ENCODE data around the gene KRTAP9-8. TPM values are rescaled to one million over a fixed set of nuclear protein-coding genes. Genes with fewer than 3 reads are reported as not detected.
"Not testable (repeated sequence)": the region's sequence is repeated elsewhere in the genome, so short reads cannot be mapped to it uniquely, and the experiment has no call there.

KRTAP9-8 gene
- total RNA-seq, 4 donors from 2014 or later = not detected

DNA sequence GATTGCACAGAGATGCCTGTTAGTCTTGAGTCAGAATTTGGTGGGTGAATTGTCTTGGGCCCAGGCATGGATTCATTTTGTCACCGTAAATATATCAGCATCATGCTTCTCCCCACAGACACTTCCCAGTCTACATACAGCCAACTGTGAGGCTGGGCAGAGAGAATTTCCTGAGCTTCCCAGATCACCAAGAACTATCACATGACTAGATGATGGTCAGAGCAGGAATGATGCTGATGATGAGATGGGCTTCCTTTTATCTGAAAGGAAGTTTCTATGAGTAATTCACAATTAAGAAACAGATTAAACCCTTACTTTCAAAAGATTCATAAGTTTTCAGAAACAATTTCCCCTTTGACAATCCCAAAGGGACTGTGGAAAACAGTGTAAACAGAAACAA, 17.1 kb downstream of the KRTAP9-8 start:
- no peak overlapping the region for H3K27ac ChIP-seq
- H3K4me1 ChIP-seq = no peaks in the 10 kb centered on the region
- no peaks in the 10 kb centered on the region for H3K27me3 ChIP-seq
- TF ChIP-seq, protein P1, sequence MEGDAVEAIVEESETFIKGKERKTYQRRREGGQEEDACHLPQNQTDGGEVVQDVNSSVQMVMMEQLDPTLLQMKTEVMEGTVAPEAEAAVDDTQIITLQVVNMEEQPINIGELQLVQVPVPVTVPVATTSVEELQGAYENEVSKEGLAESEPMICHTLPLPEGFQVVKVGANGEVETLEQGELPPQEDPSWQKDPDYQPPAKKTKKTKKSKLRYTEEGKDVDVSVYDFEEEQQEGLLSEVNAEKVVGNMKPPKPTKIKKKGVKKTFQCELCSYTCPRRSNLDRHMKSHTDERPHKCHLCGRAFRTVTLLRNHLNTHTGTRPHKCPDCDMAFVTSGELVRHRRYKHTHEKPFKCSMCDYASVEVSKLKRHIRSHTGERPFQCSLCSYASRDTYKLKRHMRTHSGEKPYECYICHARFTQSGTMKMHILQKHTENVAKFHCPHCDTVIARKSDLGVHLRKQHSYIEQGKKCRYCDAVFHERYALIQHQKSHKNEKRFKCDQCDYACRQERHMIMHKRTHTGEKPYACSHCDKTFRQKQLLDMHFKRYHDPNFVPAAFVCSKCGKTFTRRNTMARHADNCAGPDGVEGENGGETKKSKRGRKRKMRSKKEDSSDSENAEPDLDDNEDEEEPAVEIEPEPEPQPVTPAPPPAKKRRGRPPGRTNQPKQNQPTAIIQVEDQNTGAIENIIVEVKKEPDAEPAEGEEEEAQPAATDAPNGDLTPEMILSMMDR (IDR thresholded peaks at IDR 0.05) = no peak
- no peak for TF ChIP-seq POLR2A (IDR thresholded peaks at IDR 0.05)
- H3K4me3 ChIP-seq (replicated peaks in 1 of 3) = no peak overlapping the region
- DNase-seq = no peak
- WGBS, 2 donors = 0% methylated on average over 1 of the region's 1 CpG
- no peaks in the 10 kb centered on the region for H3K36me3 ChIP-seq
- H3K9me3 ChIP-seq = no peaks in the 10 kb centered on the region
- intact Hi-C loops (cut with DNase I) = no loop called here

DNA sequence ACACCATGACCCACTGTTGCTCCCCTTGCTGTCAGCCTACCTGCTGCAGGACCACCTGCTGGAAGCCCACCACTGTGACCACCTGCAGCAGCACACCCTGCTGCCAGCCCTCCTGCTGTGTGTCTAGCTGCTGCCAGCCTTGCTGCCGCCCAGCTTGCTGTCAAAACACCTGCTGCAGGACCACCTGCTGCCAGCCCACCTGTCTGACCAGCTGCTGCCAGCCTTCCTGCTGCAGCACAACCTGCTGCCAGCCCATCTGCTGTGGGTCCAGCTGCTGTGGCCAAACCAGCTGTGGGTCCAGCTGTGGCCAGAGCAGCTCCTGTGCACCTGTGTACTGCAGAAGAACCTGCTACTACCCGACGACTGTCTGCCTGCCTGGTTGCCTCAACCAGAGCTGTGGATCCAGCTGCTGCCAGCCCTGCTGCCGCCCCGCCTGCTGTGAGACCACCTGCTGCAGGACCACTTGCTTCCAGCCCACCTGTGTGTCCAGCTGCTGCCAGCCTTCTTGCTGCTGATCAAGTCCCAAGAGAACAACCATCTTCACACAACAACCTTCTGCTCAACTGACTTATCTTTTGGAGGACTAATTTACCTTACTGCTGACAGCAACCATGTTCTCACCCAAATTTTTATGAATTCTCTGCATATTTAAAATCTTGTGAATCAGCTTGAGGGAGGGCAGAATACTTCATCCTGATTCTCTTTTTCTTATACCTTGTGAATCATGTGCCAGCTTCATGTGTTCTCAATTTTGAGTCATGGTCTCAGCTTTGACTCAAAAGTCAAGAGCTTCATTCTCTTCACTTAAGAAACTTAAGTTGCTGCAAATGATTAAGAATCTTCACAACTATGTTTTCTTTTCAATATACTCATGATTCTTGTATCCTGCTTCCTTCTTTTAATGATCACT, 17.8 kb downstream of the KRTAP9-8 start, which contains the start of gene KRTAP9-9:
Gene KRTAP9-9, plus strand, starts transcription at position 4 of the 910 bp plus-strand sequence.
- not testable (repeated sequence) for H3K27me3 ChIP-seq
- WGBS, 2 donors = 79 to 80% methylated on average over 2 to 4 of the region's 5 CpGs

DNA sequence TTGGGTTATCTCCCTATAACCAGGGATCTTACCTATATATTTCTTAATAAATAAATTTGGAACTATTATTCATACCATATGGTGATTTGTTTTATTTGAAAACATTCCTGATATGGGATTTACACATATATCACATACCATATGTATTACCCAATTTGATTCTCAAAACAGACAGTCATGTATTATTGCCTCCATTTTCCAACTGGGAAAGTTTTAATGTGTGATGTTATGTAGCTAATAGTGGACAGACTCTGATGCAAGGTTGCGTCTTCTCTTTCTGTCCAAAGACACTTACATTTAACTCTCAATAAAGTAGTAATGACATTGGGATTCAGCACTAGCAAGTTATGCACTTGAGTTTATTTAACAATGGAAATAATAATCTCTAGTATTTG, 18.5 kb downstream of the KRTAP9-8 start:
- H3K27ac ChIP-seq = no peak overlapping the region
- H3K9me3 ChIP-seq = no peaks in the 10 kb centered on the region
- no peak for TF ChIP-seq POLR2A (IDR thresholded peaks at IDR 0.05)
- TF ChIP-seq, protein P1 (IDR thresholded peaks at IDR 0.05) = no peak
- intact Hi-C loops (cut with DNase I) = no loop called here
- H3K4me1 ChIP-seq = no peaks in the 10 kb centered on the region
- 91 to 95% methylated on average over 1 of the region's 1 CpG for WGBS, 2 donors
- H3K27me3 ChIP-seq = no peaks in the 10 kb centered on the region
- no peaks in the 10 kb centered on the region for H3K36me3 ChIP-seq
- H3K4me3 ChIP-seq (replicated peaks in 1 of 3) = no peak overlapping the region
- no peak for DNase-seq

More for the DNA sequence above, 17.8 kb downstream of the KRTAP9-8 start, which contains the start of gene KRTAP9-9:
- DNase-seq; H3K4me1 ChIP-seq; H3K36me3 ChIP-seq; intact Hi-C loops (cut with DNase I); H3K4me3 ChIP-seq (replicated peaks in 1 of 3); H3K9me3 ChIP-seq; H3K27ac ChIP-seq: not testable (repeated sequence)

DNA sequence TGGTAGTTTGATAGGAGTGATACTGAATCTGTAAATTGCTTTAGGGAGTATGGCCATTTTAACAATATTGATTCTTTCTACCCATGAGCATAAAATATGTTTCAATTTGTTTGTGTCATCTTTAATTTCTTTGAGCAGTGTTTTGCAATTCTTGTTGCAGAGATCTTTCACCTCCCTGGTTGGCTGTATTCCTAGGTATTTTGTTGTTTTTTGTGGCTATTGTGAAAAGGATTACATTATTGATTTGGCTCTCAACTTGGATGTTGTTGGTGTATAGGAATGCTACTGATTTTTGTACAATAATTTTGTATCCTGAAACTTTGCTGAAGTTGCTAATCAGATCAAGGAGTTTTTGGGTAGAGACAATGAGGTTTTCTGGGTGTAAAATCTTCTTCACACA, 20.6 kb downstream of the KRTAP9-8 start:
- DNase-seq = no peak
- no peak for TF ChIP-seq POLR2A (IDR thresholded peaks at IDR 0.05)
- TF ChIP-seq, protein P1 (IDR thresholded peaks at IDR 0.05) = no peak
- Histone ChIP-seq H3K4me3 (replicated peaks in 1 of 3) (no peak overlapping the region), H3K27me3 (no peaks in the 10 kb centered on the region), H3K9me3 (no peaks in the 10 kb centered on the region), H3K27ac (no peak overlapping the region), H3K36me3 (no peaks in the 10 kb centered on the region), H3K4me1 (no peaks in the 10 kb centered on the region)
- intact Hi-C loops (cut with DNase I) = no loop called here

DNA sequence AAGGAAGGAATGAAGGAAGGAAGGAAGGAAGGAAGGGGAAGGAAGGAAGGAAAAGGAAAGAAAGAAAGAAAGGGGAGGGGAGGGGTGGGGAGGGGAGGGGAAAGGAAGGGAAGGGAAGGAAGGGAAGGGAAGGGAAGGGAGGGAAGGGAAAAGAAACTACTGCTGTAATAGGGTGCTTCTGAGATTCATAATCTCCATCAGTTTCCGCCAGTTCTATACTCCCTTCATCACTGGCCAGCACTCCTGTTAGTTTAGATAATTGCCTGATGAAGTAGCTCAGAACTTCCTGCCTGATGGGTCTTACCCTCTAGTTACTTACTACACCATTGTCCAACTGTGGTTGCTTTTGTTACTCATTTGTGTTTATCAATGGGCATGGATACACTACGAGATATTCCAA, 25.4 kb downstream of the KRTAP9-8 start:
- Histone ChIP-seq H3K27me3 (no peaks in the 10 kb centered on the region), H3K36me3 (no peaks in the 10 kb centered on the region), H3K4me3 (replicated peaks in 1 of 3) (no peak overlapping the region), H3K4me1 (no peaks in the 10 kb centered on the region), H3K9me3 (no peaks in the 10 kb centered on the region), H3K27ac (no peak overlapping the region)
- no peak for TF ChIP-seq POLR2A (IDR thresholded peaks at IDR 0.05)
- TF ChIP-seq, protein P1 (IDR thresholded peaks at IDR 0.05) = no peak
- 64 to 90% methylated on average over 2 of the region's 2 CpGs for WGBS, 2 donors
- intact Hi-C loops (cut with DNase I) = no loop called here
- no peak for DNase-seq
